ENCODE data around the gene NT5C2. TPM values are rescaled to one million over a fixed set of nuclear protein-coding genes. Genes with fewer than 3 reads are reported as not detected.

NT5C2 gene
- total and polyA plus RNA-seq, 2 donors (not counting 1 experiment from before 2014, with no cell fraction given) = 38.6 to 80.8 TPM

DNA sequence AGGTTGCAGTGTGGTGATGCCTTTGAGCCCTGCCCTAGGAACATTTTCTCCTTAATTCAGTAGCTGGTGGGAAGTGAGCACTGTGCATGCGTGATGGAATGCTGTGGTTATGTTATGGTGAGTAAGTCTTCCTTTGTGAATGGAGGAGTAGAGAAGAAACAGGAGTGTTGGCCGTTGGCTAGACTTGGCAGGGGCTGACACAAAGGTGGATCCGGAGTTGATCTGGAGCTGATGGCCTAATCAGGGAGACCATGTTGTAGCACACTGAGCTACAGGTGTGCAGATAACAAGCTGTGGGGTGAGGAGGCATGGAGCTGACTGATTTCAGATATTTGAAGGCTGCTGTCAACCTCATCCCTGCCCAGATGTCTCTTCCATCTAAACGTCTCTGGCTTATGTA is 152.7 kb downstream of the NT5C2 start:
- no peaks in the 10 kb centered on the region for H3K27me3 Mint-ChIP-seq
- no peaks in the 10 kb centered on the region for H3K36me3 ChIP-seq (replicated peaks in 1 of 2; ENCODE audit: control extremely low read depth in 1 of 2, control insufficient read depth in 1 of 2, extremely low read depth in 1 of 2, insufficient read depth in 2 of 2, low read length in 1 of 2)
- H3K79me2 ChIP-seq (ENCODE audit: control insufficient read depth, insufficient read depth, low read length) = no peaks in the 10 kb centered on the region

GRCh38 chr10:103038570-103038969 is 154.5 kb downstream of the NT5C2 start:
- no peak overlapping the region for H3K4me2 ChIP-seq (replicated peaks; ENCODE audit: low read depth, low read length, poor library complexity, severe bottlenecking)
- H3K4me3 ChIP-seq (ENCODE audit: control extremely low read depth in 1 of 5, extremely low read depth in 1 of 5, insufficient read depth in 1 of 5, low read depth in 2 of 5, low read length in 4 of 5) = no peak overlapping the region
- no peak overlapping the region for H3K4me3 Mint-ChIP-seq
- no peaks in the 10 kb centered on the region for H3K36me3 ChIP-seq (replicated peaks in 1 of 2; ENCODE audit: control extremely low read depth in 1 of 2, control insufficient read depth in 1 of 2, extremely low read depth in 1 of 2, insufficient read depth in 2 of 2, low read length in 1 of 2)
- no peaks in the 10 kb centered on the region for H3K9me3 Mint-ChIP-seq (ENCODE audit: insufficient read depth)
- no peaks in the 10 kb centered on the region for H3K27me3 Mint-ChIP-seq
- H2AFZ ChIP-seq (ENCODE audit: insufficient read depth, low read depth, low read length, poor library complexity, severe bottlenecking) = no peak overlapping the region
- H3K27ac Mint-ChIP-seq = no peak overlapping the region
- H3K27ac ChIP-seq (ENCODE audit: low read length in 2 of 2) = no peak overlapping the region
- no peaks in the 10 kb centered on the region for H3K27me3 ChIP-seq (replicated peaks in 1 of 4; ENCODE audit: control extremely low read depth in 1 of 4, control insufficient read depth in 3 of 4, insufficient read depth in 4 of 4, low read length in 3 of 4)
- no CpG with 5 or more reads among the region's 2 CpGs for WGBS (ENCODE audit: insufficient coverage)
- DNase-seq = no peak
- H3K79me2 ChIP-seq (ENCODE audit: control insufficient read depth, insufficient read depth, low read length) = no peaks in the 10 kb centered on the region
- no peak overlapping the region for H3K9ac ChIP-seq (ENCODE audit: low read length)
- H3K4me1 Mint-ChIP-seq = peaks cover 12% of the 10 kb centered on the region
- no peak for ATAC-seq (ENCODE audit: low read depth)
- CTCF ChIA-PET = interaction anchor here (0.6 kb wide), 1 partner anchor 27 kb away, joined by 3 read pairs; no protein-coding TSS in a partner anchor
- no peaks in the 10 kb centered on the region for H3K9me3 ChIP-seq (ENCODE audit: control extremely low read depth in 1 of 3, control insufficient read depth in 2 of 3, insufficient read depth in 1 of 3, low read length in 2 of 3)
- H4K20me1 ChIP-seq (ENCODE audit: control insufficient read depth, insufficient read depth, low read length, poor library complexity, severe bottlenecking) = no peaks in the 10 kb centered on the region
- POLR2A ChIA-PET = no interaction called here
- TF ChIP-seq, protein P1, sequence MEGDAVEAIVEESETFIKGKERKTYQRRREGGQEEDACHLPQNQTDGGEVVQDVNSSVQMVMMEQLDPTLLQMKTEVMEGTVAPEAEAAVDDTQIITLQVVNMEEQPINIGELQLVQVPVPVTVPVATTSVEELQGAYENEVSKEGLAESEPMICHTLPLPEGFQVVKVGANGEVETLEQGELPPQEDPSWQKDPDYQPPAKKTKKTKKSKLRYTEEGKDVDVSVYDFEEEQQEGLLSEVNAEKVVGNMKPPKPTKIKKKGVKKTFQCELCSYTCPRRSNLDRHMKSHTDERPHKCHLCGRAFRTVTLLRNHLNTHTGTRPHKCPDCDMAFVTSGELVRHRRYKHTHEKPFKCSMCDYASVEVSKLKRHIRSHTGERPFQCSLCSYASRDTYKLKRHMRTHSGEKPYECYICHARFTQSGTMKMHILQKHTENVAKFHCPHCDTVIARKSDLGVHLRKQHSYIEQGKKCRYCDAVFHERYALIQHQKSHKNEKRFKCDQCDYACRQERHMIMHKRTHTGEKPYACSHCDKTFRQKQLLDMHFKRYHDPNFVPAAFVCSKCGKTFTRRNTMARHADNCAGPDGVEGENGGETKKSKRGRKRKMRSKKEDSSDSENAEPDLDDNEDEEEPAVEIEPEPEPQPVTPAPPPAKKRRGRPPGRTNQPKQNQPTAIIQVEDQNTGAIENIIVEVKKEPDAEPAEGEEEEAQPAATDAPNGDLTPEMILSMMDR (IDR thresholded peaks at IDR 0.05) = no peak
- no peak for TF ChIP-seq EZH2 (IDR thresholded peaks at IDR 0.05; ENCODE audit: borderline replicate concordance, insufficient read depth, low read depth, low read length, poor library complexity, severe bottlenecking)
- intact Hi-C loops (cut with micrococcal nuclease) = no loop called here
- H3K4me1 ChIP-seq (ENCODE audit: control insufficient read depth in 2 of 2, insufficient read depth in 2 of 2, low read length in 2 of 2) = peaks cover 3 to 4% of the 10 kb centered on the region in 2 donors

More for the DNA sequence above, 152.7 kb downstream of the NT5C2 start:
- Mint-ChIP-seq H3K27ac (no peak overlapping the region), H3K4me1 (peaks cover 12% of the 10 kb centered on the region), H3K4me3 (no peak overlapping the region), H3K9me3 (ENCODE audit: insufficient read depth) (no peaks in the 10 kb centered on the region)
- TF ChIP-seq, protein P1 (IDR thresholded peaks at IDR 0.05) = no peak
- TF ChIP-seq EZH2 (IDR thresholded peaks at IDR 0.05; ENCODE audit: borderline replicate concordance, insufficient read depth, low read depth, low read length, poor library complexity, severe bottlenecking) = no peak
- no peak for ATAC-seq (ENCODE audit: low read depth)
- no peak overlapping the region for H3K4me2 ChIP-seq (replicated peaks; ENCODE audit: low read depth, low read length, poor library complexity, severe bottlenecking)
- POLR2A ChIA-PET = no interaction called here
- peaks cover 3 to 4% of the 10 kb centered on the region in 2 donors for H3K4me1 ChIP-seq (ENCODE audit: control insufficient read depth in 2 of 2, insufficient read depth in 2 of 2, low read length in 2 of 2)
- H3K27ac ChIP-seq (ENCODE audit: low read length in 2 of 2) = no peak overlapping the region
- H2AFZ ChIP-seq (ENCODE audit: insufficient read depth, low read depth, low read length, poor library complexity, severe bottlenecking) = no peak overlapping the region
- WGBS (ENCODE audit: insufficient coverage) = 95% methylated on average over 4 of the region's 4 CpGs
- intact Hi-C loops (cut with micrococcal nuclease) = no loop called here
- no peaks in the 10 kb centered on the region for H3K9me3 ChIP-seq (ENCODE audit: control extremely low read depth in 1 of 3, control insufficient read depth in 2 of 3, insufficient read depth in 1 of 3, low read length in 2 of 3)
- no peak overlapping the region for H3K4me3 ChIP-seq (ENCODE audit: control extremely low read depth in 1 of 5, extremely low read depth in 1 of 5, insufficient read depth in 1 of 5, low read depth in 2 of 5, low read length in 4 of 5)
- CTCF ChIA-PET = interaction anchor here (1.2 kb wide), 1 partner anchor 32 kb away, joined by 3 read pairs; no protein-coding TSS in a partner anchor
- no peaks in the 10 kb centered on the region for H3K27me3 ChIP-seq (replicated peaks in 1 of 4; ENCODE audit: control extremely low read depth in 1 of 4, control insufficient read depth in 3 of 4, insufficient read depth in 4 of 4, low read length in 3 of 4)
- H4K20me1 ChIP-seq (ENCODE audit: control insufficient read depth, insufficient read depth, low read length, poor library complexity, severe bottlenecking) = no peaks in the 10 kb centered on the region
- DNase-seq = no peak
- H3K9ac ChIP-seq (ENCODE audit: low read length) = no peak overlapping the region

Other genes starting within 250 kb of the NT5C2 start
- not detected in 2 replicates for gene RPEL1, start 52.6 kb upstream of the NT5C2 start, total RNA-seq
- not detected in 2 replicates for gene RPEL1, start 52.6 kb upstream of the NT5C2 start, polyA plus RNA-seq
- gene INA, start 83.9 kb upstream of the NT5C2 start, total RNA-seq = not detected in 2 replicates
- gene INA, start 83.9 kb upstream of the NT5C2 start, polyA plus RNA-seq = 0.03 TPM in 1 of 2 replicates, not detected in the other
- 7.4 and 8.9 TPM in 2 replicates for gene PCGF6, start 157.9 kb upstream of the NT5C2 start, total RNA-seq
- gene PCGF6, start 157.9 kb upstream of the NT5C2 start, polyA plus RNA-seq = 3.5 and 4.6 TPM in 2 replicates
- gene TAF5, start 174.7 kb upstream of the NT5C2 start, total RNA-seq = 5.5 and 6.5 TPM in 2 replicates
- gene TAF5, start 174.7 kb upstream of the NT5C2 start, polyA plus RNA-seq = 2.4 and 3.8 TPM in 2 replicates
- gene ATP5MK, start 203.2 kb upstream of the NT5C2 start, total RNA-seq = 96.6 and 107 TPM in 2 replicates
- gene ATP5MK, start 203.2 kb upstream of the NT5C2 start, polyA plus RNA-seq = 99.9 and 134 TPM in 2 replicates
- gene PDCD11, start 203.4 kb upstream of the NT5C2 start, total RNA-seq = 36.4 and 42.3 TPM in 2 replicates
- gene PDCD11, start 203.4 kb upstream of the NT5C2 start, polyA plus RNA-seq = 15.9 and 17.9 TPM in 2 replicates

Data from B cell (primary cell).